ENCODE measurements around the gene DAZAP1.
A peak's percentile ranks its signal among the peaks of the same experiment; 100 is the strongest.
"Not testable (repeated sequence)": the region's sequence is repeated elsewhere in the genome, so short reads cannot be mapped to it uniquely, and the experiment has no call there.

Gene DAZAP1

GRCh38 chr19:1426736-1427135 is 19.4 kb downstream of the DAZAP1 start:
- no peak for DNase-seq

GRCh38 chr19:1427221-1427920 is 20.0 kb downstream of the DAZAP1 start:
- no peak for DNase-seq

- DNase-seq: no peak
Measured at GRCh38 chr19:1428738-1429391, 21.5 kb downstream of the DAZAP1 start.

- DNase-seq: no peak
Measured at GRCh38 chr19:1429750-1430149, 22.4 kb downstream of the DAZAP1 start.

GRCh38 chr19:1430246-1430645 is 22.9 kb downstream of the DAZAP1 start:
- DNase-seq: no peak

- DNase-seq: no peak
Measured at GRCh38 chr19:1431759-1432506, 24.5 kb downstream of the DAZAP1 start.

- no peak for DNase-seq
Measured at GRCh38 chr19:1432507-1432887, 25.1 kb downstream of the DAZAP1 start.

GRCh38 chr19:1433119-1434039 is 26.0 kb downstream of the DAZAP1 start:
- no peak for DNase-seq

GRCh38 chr19:1434040-1434366 is 26.6 kb downstream of the DAZAP1 start:
- DNase-seq: no peak

- DNase-seq: no peak
Measured at GRCh38 chr19:1434577-1435060, 27.2 kb downstream of the DAZAP1 start.

- no peak for DNase-seq
Measured at GRCh38 chr19:1435378-1435989, 28.1 kb downstream of the DAZAP1 start.

GRCh38 chr19:1437609-1438008 is 30.2 kb downstream of the DAZAP1 start:
- no peak for DNase-seq

GRCh38 chr19:1438035-1438932 is 30.9 kb downstream of the DAZAP1 start, which contains the start of gene RPS15:
RPS15 (plus strand) TSS chr19:1438396; CDS start chr19:1438426, 30 bp downstream.
- peak; percentile 94 to 97 for DNase-seq

- no peak for DNase-seq
Measured at GRCh38 chr19:1438933-1439354, 31.6 kb downstream of the DAZAP1 start.

GRCh38 chr19:1439525-1440417 is 32.4 kb downstream of the DAZAP1 start:
- not testable (repeated sequence) for DNase-seq

- no peak for DNase-seq
Measured at GRCh38 chr19:1440418-1440801, 33.0 kb downstream of the DAZAP1 start.

- no peak for DNase-seq
Measured at GRCh38 chr19:1441022-1441426, 33.6 kb downstream of the DAZAP1 start.

GRCh38 chr19:1441677-1442438 is 34.5 kb downstream of the DAZAP1 start:
- no peak for DNase-seq

Measured in activated CD4-positive, alpha-beta T cell treated with anti-CD3 and anti-CD28 coated beads for 4 hours (primary cell).